ENCODE measurements around the gene SCAANT1. TPM values are rescaled to one million over a fixed set of nuclear protein-coding genes. Genes with fewer than 3 reads are reported as not detected.

Gene SCAANT1
- total and polyA plus RNA-seq, 2 of the 8 experiments (the other 6 are each of a cell fraction or from before 2014, with no cell fraction given), result not detected

GRCh38 chr3:63905731-63906620 lies 6.2 kb downstream of the SCAANT1 start (continued):
- TF ChIP-seq EP300 (IDR thresholded peaks at IDR 0.05; ENCODE audit: borderline replicate concordance in 1 of 2, low read depth in 2 of 2, low read length in 2 of 2) (no peak), YY1 (IDR thresholded peaks at IDR 0.05; ENCODE audit: low read depth, low read length) (no peak), ZNF274 (IDR thresholded peaks at IDR 0.05; ENCODE audit: borderline replicate concordance, extremely low read depth, low read length) (no peak), SP4 (IDR thresholded peaks at IDR 0.05; ENCODE audit: low read length) (no peak), PHF8 (conservative IDR thresholded peaks at IDR 0.05; ENCODE audit: low read depth, low read length) (no peak), ATF2 (IDR thresholded peaks at IDR 0.05; ENCODE audit: low read length) (no peak), CREB1 (IDR thresholded peaks at IDR 0.05) (no peak), SP1 (IDR thresholded peaks at IDR 0.05; ENCODE audit: low read depth, low read length) (no peak)
